NB4 (cell line): ENCODE data around the gene SERPINA12.

ENCODE experiments used
- MYC ChIP-seq: IDR thresholded peaks from 2 replicates; pipeline ENCODE4 v1.6.1; 2011; ENCODE audit warnings: low read depth, low read length
- POLR2A ChIP-seq: IDR thresholded peaks from 2 replicates; pipeline ENCODE4 v1.6.1; 2011; ENCODE audit warnings: mild to moderate bottlenecking; ENCODE audit not compliant: insufficient read length; ENCODE audit errors: extremely low read depth
- TF ChIP-seq, protein P1 (sequence below): IDR thresholded peaks from one replicate; pipeline ENCODE4 v1.5.1; 2012; ENCODE audit warnings: low read depth, low read length

GRCh38 chr14:94464290-94464689 lies 45.0 kb downstream of the SERPINA12 start:
- TF ChIP-seq, protein P1, sequence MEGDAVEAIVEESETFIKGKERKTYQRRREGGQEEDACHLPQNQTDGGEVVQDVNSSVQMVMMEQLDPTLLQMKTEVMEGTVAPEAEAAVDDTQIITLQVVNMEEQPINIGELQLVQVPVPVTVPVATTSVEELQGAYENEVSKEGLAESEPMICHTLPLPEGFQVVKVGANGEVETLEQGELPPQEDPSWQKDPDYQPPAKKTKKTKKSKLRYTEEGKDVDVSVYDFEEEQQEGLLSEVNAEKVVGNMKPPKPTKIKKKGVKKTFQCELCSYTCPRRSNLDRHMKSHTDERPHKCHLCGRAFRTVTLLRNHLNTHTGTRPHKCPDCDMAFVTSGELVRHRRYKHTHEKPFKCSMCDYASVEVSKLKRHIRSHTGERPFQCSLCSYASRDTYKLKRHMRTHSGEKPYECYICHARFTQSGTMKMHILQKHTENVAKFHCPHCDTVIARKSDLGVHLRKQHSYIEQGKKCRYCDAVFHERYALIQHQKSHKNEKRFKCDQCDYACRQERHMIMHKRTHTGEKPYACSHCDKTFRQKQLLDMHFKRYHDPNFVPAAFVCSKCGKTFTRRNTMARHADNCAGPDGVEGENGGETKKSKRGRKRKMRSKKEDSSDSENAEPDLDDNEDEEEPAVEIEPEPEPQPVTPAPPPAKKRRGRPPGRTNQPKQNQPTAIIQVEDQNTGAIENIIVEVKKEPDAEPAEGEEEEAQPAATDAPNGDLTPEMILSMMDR = no peak
- TF ChIP-seq POLR2A (no peak), MYC (no peak)
